HG03575 (cell line): ENCODE results near the gene TBC1D22A.
"Not testable (repeated sequence)": the region's sequence is repeated elsewhere in the genome, so short reads cannot be mapped to it uniquely, and the experiment has no call there.

Experiments
- ATAC-seq: cut with Tn5 transposase; IDR thresholded peaks from one replicate; pipeline ENCODE4 v1.9.1; 2021; ENCODE audit not compliant: unreplicated experiment, insufficient number of reproducible peaks, low FRiP score; ENCODE audit errors: extremely low read depth

Gene TBC1D22A

GRCh38 chr22:47048123-47049077, 285.9 kb downstream of the TBC1D22A start:
- no peak for ATAC-seq

- no peak for ATAC-seq
These were observed 286.7 kb downstream of the TBC1D22A start for GRCh38 chr22:47049078-47049624.

DNA sequence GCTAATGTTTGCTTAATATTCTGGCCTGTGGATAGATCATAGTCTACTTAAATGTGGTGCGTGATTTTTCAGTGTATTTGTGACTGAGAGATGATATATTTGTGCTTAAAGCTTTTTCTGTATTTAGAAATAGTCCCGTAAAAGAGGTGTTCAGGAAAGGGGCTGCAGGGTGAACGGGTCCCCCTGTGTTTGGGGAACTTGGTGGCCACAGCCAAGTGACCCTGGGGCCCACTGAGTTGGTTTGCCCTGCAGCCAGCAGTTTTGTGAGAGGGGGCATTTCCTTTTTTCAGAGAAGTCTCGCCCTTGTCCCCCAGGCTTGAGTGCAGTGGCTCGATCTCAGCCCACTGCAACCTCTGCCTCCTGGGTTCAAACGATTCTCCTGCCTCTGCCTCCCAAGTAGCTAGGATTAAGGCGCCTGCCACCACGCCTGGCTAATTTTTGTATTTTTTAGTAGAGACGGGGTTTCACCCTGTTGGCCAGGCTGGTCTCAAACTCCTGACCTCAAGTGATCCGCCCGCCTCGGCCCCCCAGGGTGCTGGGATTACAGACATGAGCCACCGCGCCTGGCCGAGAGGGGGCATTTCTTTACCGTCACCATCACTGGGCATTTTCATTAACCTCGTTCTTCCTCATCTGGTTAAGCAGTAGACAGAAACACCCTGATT, 287.4 kb downstream of the TBC1D22A start:
- ATAC-seq, result not testable (repeated sequence)

DNA sequence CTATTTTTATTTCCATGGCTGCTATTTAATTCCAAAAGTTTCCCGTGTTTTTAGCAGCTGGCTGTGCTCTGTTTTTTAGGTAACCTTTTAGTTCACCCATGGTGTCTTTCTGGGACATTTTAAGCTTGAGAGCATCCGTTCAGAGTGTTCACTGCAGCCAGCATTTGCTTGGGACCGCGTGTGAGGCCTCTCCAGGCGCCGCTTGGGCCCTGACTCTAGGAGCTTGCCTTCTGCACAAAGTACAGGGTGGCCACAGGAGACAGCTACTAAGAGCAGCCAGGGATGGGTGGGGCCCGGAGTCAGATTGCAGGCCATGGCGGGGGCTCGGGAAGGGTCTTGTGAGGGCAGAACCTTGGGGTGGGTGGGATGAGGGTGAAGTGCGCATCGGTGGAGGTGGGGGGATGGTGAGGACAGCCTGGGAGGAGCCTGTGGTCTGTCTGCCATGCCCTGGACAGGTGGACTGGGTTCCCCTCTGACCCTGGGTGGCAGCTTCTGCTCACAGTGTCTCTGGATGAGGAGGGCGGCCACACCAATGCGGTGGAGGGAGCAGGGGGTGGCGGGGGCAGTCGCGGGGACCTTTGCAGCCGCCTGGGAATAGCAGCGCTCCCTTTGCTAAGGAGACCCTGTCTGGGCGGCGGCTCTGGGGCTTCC, 288.1 kb downstream of the TBC1D22A start:
- ATAC-seq, result no peak

- ATAC-seq, result no peak
These were observed 289.1 kb downstream of the TBC1D22A start for GRCh38 chr22:47051441-47052071.

DNA sequence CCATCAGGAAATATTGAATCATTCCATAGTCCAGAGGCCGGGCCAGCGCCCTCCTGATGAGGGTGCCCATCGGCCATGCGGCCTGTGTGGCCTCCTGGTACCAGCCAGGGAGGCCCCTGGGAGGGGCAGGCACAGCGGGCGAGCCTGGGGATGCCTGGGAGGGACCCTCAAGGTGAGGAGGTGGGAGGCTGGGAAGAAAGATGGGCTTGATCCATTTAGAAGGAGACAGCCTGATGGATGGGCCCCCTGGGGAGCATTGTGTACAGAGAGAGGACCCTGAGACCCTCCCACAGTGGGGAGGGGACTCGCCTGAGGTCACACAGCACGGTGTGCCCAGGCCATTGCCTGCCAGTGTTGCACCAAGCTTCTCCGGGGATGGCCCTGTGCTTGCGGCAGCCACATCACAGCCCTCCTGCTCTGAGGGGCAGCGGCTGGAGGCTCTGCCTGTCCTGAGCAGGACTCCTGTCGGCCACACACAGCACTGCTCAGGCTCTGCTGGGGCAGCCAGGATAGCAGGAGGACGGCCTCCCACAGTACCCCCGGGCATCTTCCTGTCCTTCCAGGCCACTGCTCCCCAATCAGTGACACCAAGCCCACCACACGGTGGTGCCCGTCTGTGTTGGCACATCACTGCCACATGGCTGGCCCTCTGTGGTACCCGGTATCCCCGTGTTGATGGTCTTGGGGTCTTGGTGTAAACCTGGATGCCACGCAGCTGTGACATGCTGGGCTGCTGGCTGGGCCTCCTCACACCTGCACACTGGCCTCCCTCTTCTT, 290.0 kb downstream of the TBC1D22A start:
- ATAC-seq, result no peak

DNA sequence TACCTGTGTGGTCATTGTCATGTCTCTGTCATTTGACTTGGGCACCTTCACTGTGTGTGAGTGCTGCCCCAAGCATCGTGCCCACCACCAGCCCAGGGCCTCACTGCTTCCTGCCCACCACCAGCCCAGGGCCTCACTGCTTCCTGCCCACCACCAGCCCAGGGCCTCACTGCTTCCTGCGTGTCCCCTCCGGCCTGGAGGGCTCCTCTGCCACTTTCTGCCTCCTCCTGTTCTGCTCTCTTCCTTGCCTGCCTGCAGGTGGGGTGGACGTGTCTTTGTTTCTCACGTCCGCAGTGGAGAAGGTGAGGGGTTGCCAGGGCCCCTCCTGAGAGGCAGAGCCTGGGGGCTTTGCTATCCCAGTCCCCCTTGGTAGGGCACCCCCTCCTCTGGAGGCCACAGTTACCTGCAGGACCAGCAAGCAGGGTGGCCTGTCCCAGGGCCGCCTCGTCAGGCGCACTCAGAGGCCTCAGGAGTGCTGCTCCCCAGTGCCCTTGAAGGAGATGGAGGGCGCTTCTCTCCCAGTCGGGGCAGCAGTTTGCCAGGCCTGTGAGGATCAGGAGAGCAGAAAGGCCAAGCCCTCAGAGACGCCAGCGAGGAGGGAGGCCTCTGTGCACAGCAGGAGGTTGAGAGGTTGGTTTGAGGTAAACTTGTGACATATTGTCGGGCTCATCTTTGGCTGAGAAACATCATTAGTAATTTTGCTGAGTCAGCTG, 290.7 kb downstream of the TBC1D22A start:
- ATAC-seq, result no peak

DNA sequence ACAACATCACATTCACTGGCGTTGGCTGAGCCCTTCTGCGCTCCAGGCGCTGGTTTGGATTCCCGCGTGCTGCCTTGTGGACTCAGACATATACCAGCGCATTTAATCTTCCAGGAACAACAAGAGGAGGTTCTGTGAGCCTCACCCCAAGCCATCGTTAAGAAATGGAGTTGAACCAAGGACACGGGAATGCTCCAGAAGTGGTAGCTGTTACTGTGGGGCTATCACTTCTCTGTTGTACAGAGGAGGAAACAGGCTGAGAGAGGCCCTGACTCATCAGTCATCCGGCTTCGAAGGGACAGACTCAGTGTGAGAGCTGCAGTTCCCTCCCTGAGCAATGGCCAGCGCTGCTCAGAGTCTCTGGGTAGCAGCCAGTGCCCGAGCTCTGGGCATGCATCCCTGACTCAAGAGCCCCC, 291.3 kb downstream of the TBC1D22A start:
- no peak for ATAC-seq

DNA sequence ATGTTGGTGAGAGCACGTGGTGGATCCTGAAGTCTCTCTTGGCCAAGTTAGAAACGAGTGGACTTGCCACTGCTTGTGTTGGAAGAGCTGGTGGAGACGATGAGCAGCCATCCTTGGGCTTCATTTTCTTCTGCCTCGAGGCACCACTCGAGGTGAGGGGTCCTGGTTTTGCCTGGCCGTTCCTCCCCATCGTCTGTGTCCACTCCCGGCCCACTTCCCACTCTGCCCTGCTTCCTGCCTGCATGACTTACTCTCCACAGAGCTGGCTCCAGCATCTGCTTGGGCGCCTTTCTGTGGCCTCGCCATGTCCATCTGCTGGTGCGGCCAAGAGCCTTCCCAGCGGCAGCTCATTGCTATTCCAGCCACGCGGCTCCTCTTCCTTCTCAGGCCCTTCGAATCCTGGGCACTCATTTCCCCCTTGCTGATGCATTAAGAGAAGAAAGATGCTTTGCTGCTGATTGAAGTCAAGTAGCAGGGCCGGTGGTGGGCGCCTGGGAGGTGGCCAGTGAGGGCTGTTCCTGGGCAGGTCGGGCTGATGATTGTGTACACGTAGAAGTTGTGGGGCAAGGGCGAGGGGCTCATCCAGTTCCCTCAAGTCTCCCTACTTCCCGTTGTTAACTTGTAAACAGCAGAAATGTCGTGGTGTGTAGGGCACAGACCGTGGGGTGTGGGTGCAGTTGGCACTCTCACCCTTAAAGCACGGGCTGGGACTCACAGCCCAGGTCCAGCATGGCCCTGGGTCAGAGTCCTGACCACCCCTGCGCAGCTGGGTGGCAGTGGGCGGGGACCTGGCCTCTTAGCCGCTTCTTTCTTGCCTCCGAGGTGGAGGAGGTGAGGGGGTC, 292.0 kb downstream of the TBC1D22A start:
- ATAC-seq, result no peak

DNA sequence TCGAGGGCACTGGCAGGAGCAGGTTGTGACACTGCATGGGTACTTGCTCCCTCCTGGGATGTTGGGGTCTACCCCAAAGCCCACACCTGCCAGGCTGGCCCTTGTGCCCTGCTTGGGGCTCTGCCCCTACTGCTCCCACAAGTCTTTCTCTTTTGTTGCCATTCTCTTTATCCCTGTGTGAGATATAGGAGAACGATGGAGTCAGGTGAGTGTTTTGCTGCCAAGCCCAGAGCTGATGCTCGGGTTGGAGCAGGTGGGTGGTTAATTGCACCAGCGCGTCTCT, 292.6 kb downstream of the TBC1D22A start:
- no peak for ATAC-seq

DNA sequence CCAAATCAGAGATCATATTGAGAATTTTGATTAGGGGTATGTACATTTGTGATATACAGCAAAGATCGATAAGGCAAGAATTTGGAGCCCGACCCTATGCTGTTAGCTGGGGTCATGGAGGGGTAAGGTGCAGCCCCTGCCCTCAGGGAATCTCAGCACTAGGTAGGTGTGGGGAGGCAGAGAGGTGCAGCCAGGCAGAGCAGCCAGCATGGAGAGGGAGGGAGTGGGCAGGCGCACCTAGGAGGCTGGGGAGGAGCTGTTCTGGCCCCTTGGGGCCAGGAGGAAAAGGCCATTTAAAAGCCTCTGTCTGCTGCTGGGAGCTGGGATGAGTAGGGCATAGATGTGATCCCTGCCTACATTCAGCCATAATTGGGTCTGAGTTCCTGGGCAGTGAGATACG, 293.0 kb downstream of the TBC1D22A start:
- no peak for ATAC-seq

DNA sequence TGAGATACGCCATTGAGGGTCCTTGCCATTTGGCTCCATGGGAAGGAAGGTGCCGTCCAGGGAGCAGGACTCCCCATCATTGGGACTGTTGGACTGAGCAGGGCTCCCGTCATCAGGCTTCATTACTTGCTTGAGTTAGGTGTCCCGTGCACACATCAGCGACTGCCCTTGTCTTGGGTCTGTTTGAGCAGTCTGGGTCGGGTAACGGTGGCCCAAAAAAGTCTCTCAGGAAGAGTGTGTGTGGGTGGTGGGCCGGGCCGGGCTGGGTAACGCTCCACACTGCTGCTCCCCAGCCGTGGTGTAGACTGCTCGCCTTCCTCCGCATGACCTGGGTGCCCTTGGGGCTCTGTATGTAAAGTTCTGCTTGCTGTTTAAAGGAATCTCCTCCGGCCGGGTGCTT, 293.5 kb downstream of the TBC1D22A start:
- ATAC-seq, result no peak

GRCh38 chr22:47056361-47056760, 293.9 kb downstream of the TBC1D22A start:
- no peak for ATAC-seq

DNA sequence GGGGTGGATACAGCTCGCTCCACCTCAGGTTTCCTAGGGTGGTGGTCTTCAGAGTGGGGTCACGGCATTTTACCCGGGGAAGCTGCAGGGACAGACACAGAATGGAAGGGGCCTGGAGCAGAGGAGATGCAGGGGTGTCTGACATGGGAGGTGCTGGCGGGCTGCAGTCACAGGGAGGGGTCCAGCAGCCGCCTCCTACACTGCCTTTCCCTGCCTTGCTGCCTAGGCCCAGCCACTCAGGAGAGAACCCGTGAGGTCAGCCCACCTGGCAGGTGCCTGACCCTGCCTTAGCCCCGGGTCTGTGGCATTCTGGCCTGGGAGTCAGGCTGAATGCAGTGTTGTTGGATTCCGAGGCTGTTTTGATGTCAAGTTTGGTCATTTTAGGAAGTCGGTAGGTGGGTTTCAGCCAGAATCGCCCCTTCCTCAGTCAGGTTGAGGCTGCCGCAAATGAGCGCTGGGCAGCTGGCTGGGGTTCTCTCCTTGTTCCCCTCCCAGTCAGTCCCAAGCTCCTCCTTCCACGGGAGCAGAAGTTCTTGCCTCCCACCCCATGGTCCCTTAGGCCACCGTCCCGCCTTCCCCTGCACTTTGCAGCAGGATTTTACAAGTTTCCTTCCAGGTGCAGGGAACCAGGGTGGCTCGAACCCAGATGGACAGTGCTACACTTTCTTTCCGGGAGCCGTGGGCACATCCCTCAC, 294.5 kb downstream of the TBC1D22A start:
- ATAC-seq, result no peak

GRCh38 chr22:47057916-47058585, 295.6 kb downstream of the TBC1D22A start:
- no peak for ATAC-seq

DNA sequence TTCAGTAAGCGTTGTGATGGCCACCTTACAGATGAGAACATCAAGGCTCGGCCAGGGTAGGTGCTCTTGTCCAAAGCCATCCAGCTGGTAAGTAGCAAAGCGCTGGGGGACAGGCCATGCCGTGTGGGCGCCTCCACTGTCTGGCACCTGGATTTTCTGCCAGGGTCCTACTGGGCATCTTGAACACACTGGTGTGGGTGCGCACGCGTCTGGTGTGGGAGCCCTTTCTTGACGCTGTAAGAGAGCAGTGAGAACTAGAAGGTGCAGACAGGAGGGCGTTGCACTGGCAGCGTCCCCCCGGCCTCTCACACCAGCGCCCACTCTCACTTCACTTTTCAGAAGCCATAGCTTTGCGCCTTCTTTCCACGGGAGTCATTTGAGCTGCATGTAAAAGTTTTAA, 296.6 kb downstream of the TBC1D22A start:
- no peak for ATAC-seq
